Measurements from ENCODE around the gene RND3.

DNA sequence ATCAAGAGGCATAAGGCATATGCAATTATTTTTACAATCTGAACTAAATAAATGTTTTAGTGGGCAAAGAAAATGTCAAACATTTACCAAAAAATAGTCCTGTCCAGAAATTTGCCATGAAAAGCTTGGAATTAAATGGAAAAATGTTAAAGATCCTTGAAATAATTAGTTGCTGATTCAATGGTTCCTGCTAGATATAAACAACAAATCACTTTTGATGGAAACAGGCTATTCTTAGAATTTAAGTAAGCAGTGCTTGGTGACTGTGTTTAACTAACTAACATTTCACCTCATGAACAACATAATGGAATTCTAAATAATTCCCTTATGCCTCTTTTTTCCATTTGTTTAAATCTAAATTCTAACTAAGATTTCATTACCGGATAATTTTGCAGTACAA lies 3.9 kb downstream of the RND3 start:
- TF ChIP-seq POLR2A (IDR thresholded peaks at IDR 0.05) (no peak), CTCF (IDR thresholded peaks at IDR 0.05 in 4 of 5, conservative IDR thresholded peaks at IDR 0.05 in 1 of 5) (no peak)

All from gastrocnemius medialis (tissue), 4 donors.